GM12878 (cell line): ENCODE measurements around the gene SMPD3. TPM values are rescaled to one million over a fixed set of nuclear protein-coding genes. Genes with fewer than 3 reads are reported as not detected.
A peak's percentile ranks its signal among the peaks of the same experiment; 100 is the strongest.

ENCODE experiments used
- BHLHE40 ChIP-seq, 2 experiments: fragments of 450-650 bp in 1 of 2; IDR thresholded peaks; 2 replicates each; pipeline ENCODE4 v1.6.1; 2011 to 2017; ENCODE audit warnings: low read depth in 2 of 2, borderline replicate concordance in 1 of 2, improper control_type of control experiment in 1 of 2, low read length in 1 of 2, mild to moderate bottlenecking in 1 of 2
- CBX5 ChIP-seq: sonication (generic); IDR thresholded peaks from 2 replicates; pipeline ENCODE4 v1.6.1; 2016; ENCODE audit warnings: low read depth, moderate library complexity, mild to moderate bottlenecking, inconsistent platforms
- EED ChIP-seq: sonication (generic); IDR thresholded peaks from 2 replicates; pipeline ENCODE4 v1.6.1; 2016; ENCODE audit warnings: antibody characterized with exemption, low read depth
- GATAD2B ChIP-seq: fragments of 450-650 bp; conservative IDR thresholded peaks from 2 replicates; pipeline ENCODE4 v1.6.1; 2017; ENCODE audit warnings: low read depth, mild to moderate bottlenecking, moderate library complexity
- IKZF2 ChIP-seq, 2 experiments: fragments of 450-650 bp; IDR thresholded peaks; 2 replicates each; pipeline ENCODE4 v1.6.1; 2017; ENCODE audit warnings: mild to moderate bottlenecking in 2 of 2, moderate library complexity in 2 of 2
- IRF3 ChIP-seq: fragments of 450-650 bp; IDR thresholded peaks from 2 replicates; pipeline ENCODE4 v1.6.1; 2014; ENCODE audit warnings: mild to moderate bottlenecking
- LARP7 ChIP-seq: fragments of 450-650 bp; IDR thresholded peaks from 2 replicates; pipeline ENCODE4 v1.6.1; 2017; ENCODE audit warnings: mild to moderate bottlenecking
- MTA3 ChIP-seq: IDR thresholded peaks from 2 replicates; pipeline ENCODE4 v1.6.1; 2012; ENCODE audit warnings: low read length, inconsistent platforms, borderline replicate concordance
- NFIC ChIP-seq: IDR thresholded peaks from 2 replicates; pipeline ENCODE4 v1.6.1; 2012; ENCODE audit warnings: low read depth, mild to moderate bottlenecking, inconsistent platforms, low read length, moderate library complexity
- PAX5 ChIP-seq: IDR thresholded peaks from 2 replicates; pipeline ENCODE4 v1.6.1; 2011; ENCODE audit warnings: low read depth, low read length, borderline replicate concordance
- RB1 ChIP-seq: fragments of 450-650 bp; formaldehyde crosslinking; IDR thresholded peaks from 2 replicates; pipeline ENCODE4 v1.6.1; 2017; ENCODE audit warnings: mild to moderate bottlenecking, borderline replicate concordance
- SMC3 ChIP-seq: IDR thresholded peaks from 2 replicates; pipeline ENCODE4 v1.6.1; 2011; ENCODE audit warnings: low read length, improper control_type of control experiment, borderline replicate concordance
- SUZ12 ChIP-seq: fragments of 200-600 bp; sonication (generic); IDR thresholded peaks from one replicate; pipeline ENCODE4 v1.6.1; 2018; ENCODE audit warnings: antibody characterized with exemption, mild to moderate bottlenecking; ENCODE audit not compliant: unreplicated experiment
- TBL1XR1 ChIP-seq: IDR thresholded peaks from 2 replicates; pipeline ENCODE4 v1.6.1; 2012; ENCODE audit warnings: low read depth, low read length, improper control_type of control experiment
- TCF7 ChIP-seq: IDR thresholded peaks from 2 replicates; pipeline ENCODE4 v1.6.1; 2014; ENCODE audit warnings: antibody characterized with exemption, borderline replicate concordance
- USF1 ChIP-seq: IDR thresholded peaks from 2 replicates; pipeline ENCODE4 v1.6.1; 2011; ENCODE audit warnings: borderline replicate concordance, low read depth, mild to moderate bottlenecking, moderate library complexity, mixed read lengths, low read length; ENCODE audit not compliant: insufficient read depth; ENCODE audit errors: extremely low read length
- ZBED1 ChIP-seq: IDR thresholded peaks from 2 replicates; pipeline ENCODE4 v1.6.1; 2016; ENCODE audit warnings: borderline replicate concordance
- ZNF592 ChIP-seq: fragments of 450-650 bp; IDR thresholded peaks from 2 replicates; pipeline ENCODE4 v1.6.1; 2017; ENCODE audit warnings: mild to moderate bottlenecking, moderate library complexity
- ZNF687 ChIP-seq: fragments of 450-650 bp; IDR thresholded peaks from 2 replicates; pipeline ENCODE4 v1.6.1; 2017; ENCODE audit warnings: mild to moderate bottlenecking, moderate library complexity
- polyA plus RNA-seq, 11 experiments: library from polyadenylated mRNA; depleted of rRNA in 4 of 11; unstranded in 6 of 11; stranded (reverse) in 5 of 11; fragments of >200 nt; fragmentation: Nextera tagmentation in 4 of 11; fragmentation: Illumina TruSeq in 1 of 11; extraction: Ambion mirVana in 4 of 11; extraction: Trizol in 1 of 11; gene quantifications; 1 replicate in 1 of 11; 2 replicates in 10 of 11; pipeline versions ENCODE4 v1.2.1 to v1.2.3, GENCODE V29; 2011 to 2016; ENCODE audit warnings: inconsistent platforms in 2 of 11, missing spikeins in 2 of 11, low read depth in 1 of 11
- total RNA-seq, 4 experiments: library from RNA; depleted of rRNA in 3 of 4; stranded (reverse); fragments of >200 nt in 3 of 4; fragmentation: Illumina TruSeq in 1 of 4; extraction: Trizol in 1 of 4; gene quantifications; 2 replicates each; pipeline versions ENCODE4 v1.2.1 to v1.2.3, GENCODE V29; 2013 to 2021

SMPD3 gene
- total and polyA plus RNA-seq, 10 of the 15 experiments (the other 5 are each of a cell fraction or from before 2014, with no cell fraction given) = 0.04 to 2.0 (median 1.2) TPM

GRCh38 chr16:68356249-68356918, 91.9 kb downstream of the SMPD3 start (continued):
- no peak for TF ChIP-seq ZNF687
- TF ChIP-seq TCF7 = no peak
- TF ChIP-seq CBX5 = no peak; the same call in 1 of the 2 replicates
- no peak for TF ChIP-seq LARP7
- no peak for TF ChIP-seq IRF3
- TF ChIP-seq ZBED1 = no peak; the same call in 1 of the 2 replicates
- peak; percentile 99 for TF ChIP-seq EED
- peak; percentile 93 for TF ChIP-seq NFIC
- no peak; the same call in 1 of the 2 replicates for TF ChIP-seq MTA3
- peak; percentile 90 to 91 for TF ChIP-seq IKZF2 (IDR thresholded peaks at IDR 0.05)
- TF ChIP-seq TBL1XR1 = peak; percentile 87
- TF ChIP-seq ZNF592 = no peak
- peak; percentile 65 to 72; a peak in 3 of 4 replicates for TF ChIP-seq BHLHE40 (IDR thresholded peaks at IDR 0.05; ENCODE audit: borderline replicate concordance in 1 of 2, low read depth in 2 of 2, low read length in 1 of 2)
- peak; percentile 63; the same call in 1 of the 2 replicates for TF ChIP-seq PAX5
- TF ChIP-seq USF1 = peak; percentile 27
- TF ChIP-seq GATAD2B = peak; percentile 66; the same call in 1 of the 2 replicates
- TF ChIP-seq SUZ12 = no peak
- TF ChIP-seq SMC3 = no peak
- TF ChIP-seq RB1 = no peak
